K562 (cell line): ENCODE results near the gene HS3ST1. TPM values are rescaled to one million over a fixed set of nuclear protein-coding genes. Genes with fewer than 3 reads are reported as not detected.

Experiments used
- ATAC-seq: fragments of 200-7000 bp; cut with Tn5 transposase; 3 replicates; pipeline ENCODE4 v1.9.1; 2020; ENCODE audit warnings: moderate library complexity
- BruUV-seq: library from RNA; stranded (reverse); fragments of 400-500 nt; replicated peaks from 2 replicates; lab custom pipeline; 2021; lab: Mats Ljungman, UMichigan
- CTCF ChIA-PET: fragments of 300-600 bp; formaldehyde crosslinking; extraction: SDS; loops from one replicate; lab custom pipeline; 2021; ENCODE audit warnings: low intra/inter-chr PET ratio; lab: Yijun Ruan, JAX
- POLR2A ChIA-PET: fragments of 300-600, 350-650 bp; sonication (Branson Sonifier 250); formaldehyde crosslinking; extraction: SDS; loops from one replicate; lab custom pipeline; 2021; ENCODE audit warnings: antibody characterized with exemption, inconsistent platforms; lab: Yijun Ruan, JAX
- DNase-seq, 4 experiments: peaks; one replicate each; pipeline versions ENCODE4 v3.0.0 to v3.0.0-alpha.2; 2011 to 2018; ENCODE audit warnings: low spot score in 3 of 4, mixed read lengths in 3 of 4; ENCODE audit errors: extremely low read depth in 1 of 4
- FAIRE-seq: peaks from 2 replicates; lab custom pipeline; 2011; peaks lifted over from hg19 to GRCh38; lab: Jason Lieb, UNC
- H2AFZ ChIP-seq: 2 replicates; pipeline ENCODE4 v1.6.0; 2011; ENCODE audit warnings: low read depth, low read length, control low read depth, inconsistent platforms
- H3K27ac ChIP-seq: fragments of 200-600 bp; 3 replicates; pipeline ENCODE4 v1.8.0; 2011; ENCODE audit warnings: low read depth, mild to moderate bottlenecking, control low read depth, inconsistent platforms, low read length, moderate library complexity, mixed read lengths; ENCODE audit errors: extremely low read depth
- H3K27me3 ChIP-seq, 2 experiments: fragments of 300-600 bp in 1 of 2; 2 replicates in 1 of 2; 3 replicates in 1 of 2; pipeline versions ENCODE4 v1.6.0 to v1.8.0; 2011; ENCODE audit warnings: inconsistent platforms in 2 of 2, low read length in 2 of 2, mild to moderate bottlenecking in 1 of 2, mixed read lengths in 1 of 2, moderate library complexity in 1 of 2; ENCODE audit not compliant: control insufficient read depth in 2 of 2, insufficient read depth in 2 of 2
- H3K36me3 ChIP-seq: fragments of 300-600 bp; 3 replicates; pipeline ENCODE4 v1.8.0; 2011; ENCODE audit warnings: mild to moderate bottlenecking, low read length, inconsistent platforms; ENCODE audit not compliant: control insufficient read depth, insufficient read depth
- H3K4me1 ChIP-seq, 2 experiments: fragments of 200-600 bp in 1 of 2; replicated peaks in 1 of 2; 2 replicates in 1 of 2; 3 replicates in 1 of 2; pipeline versions ENCODE4 v1.5.1 to v1.8.0; 2011; ENCODE audit warnings: inconsistent platforms in 2 of 2, low read length in 2 of 2, mild to moderate bottlenecking in 1 of 2, mixed read lengths in 1 of 2, moderate library complexity in 1 of 2; ENCODE audit not compliant: control insufficient read depth in 2 of 2, insufficient read depth in 2 of 2
- H3K4me2 ChIP-seq: 2 replicates; pipeline ENCODE4 v1.6.1; 2011; ENCODE audit warnings: low read length, control low read depth, inconsistent platforms, mixed read lengths; ENCODE audit not compliant: insufficient read depth
- H3K4me3 ChIP-seq: fragments of 200-600 bp; sonication (generic), shearing (Covaris generic); 2 replicates; pipeline ENCODE4 v1.5.1; 2016; ENCODE audit warnings: control low read depth, inconsistent platforms
- H3K79me2 ChIP-seq: fragments of 200-600 bp; 3 replicates; pipeline ENCODE4 v1.8.0; 2011; ENCODE audit warnings: low read length, inconsistent platforms; ENCODE audit not compliant: control insufficient read depth, insufficient read depth
- H3K9ac ChIP-seq, 2 experiments: 2 replicates each; pipeline versions ENCODE4 v1.6.0 to v1.6.1; 2011; ENCODE audit warnings: low read depth in 2 of 2, low read length in 2 of 2, control low read depth in 1 of 2, inconsistent platforms in 1 of 2, mild to moderate bottlenecking in 1 of 2, mixed read lengths in 1 of 2; ENCODE audit not compliant: insufficient read depth in 1 of 2
- H3K9me1 ChIP-seq: one replicate; pipeline ENCODE4 v1.6.0; 2011; ENCODE audit warnings: inconsistent platforms, mild to moderate bottlenecking, low read length, moderate library complexity; ENCODE audit not compliant: control insufficient read depth, insufficient read depth
- H3K9me3 ChIP-seq: replicated peaks from 2 replicates; pipeline ENCODE4 v1.5.1; 2011; ENCODE audit warnings: low read depth, low read length, inconsistent platforms; ENCODE audit not compliant: control insufficient read depth, insufficient read depth
- H4K20me1 ChIP-seq: replicated peaks from 2 replicates; pipeline ENCODE4 v1.6.1; 2011; ENCODE audit warnings: low read length, inconsistent platforms, mixed read lengths; ENCODE audit not compliant: control insufficient read depth, insufficient read depth
- AFF1 ChIP-seq, 2 experiments: fragments of 450-650 bp; IDR thresholded peaks; 2 replicates each; pipeline ENCODE4 v1.6.1; 2018; ENCODE audit warnings: mild to moderate bottlenecking in 2 of 2, low read depth in 1 of 2; ENCODE audit not compliant: partially characterized antibody in 2 of 2
- DMBX1 ChIP-seq: fragments of 250-450 bp; sonication (Bioruptor Pico); IDR thresholded peaks from 2 replicates; pipeline ENCODE4 v1.8.0; 2022; ENCODE audit warnings: inconsistent platforms, mild to moderate bottlenecking, moderate library complexity, borderline replicate concordance
- FOXM1 ChIP-seq, 2 experiments: fragments of 450-650 bp in 1 of 2; sonication (generic) in 1 of 2; formaldehyde crosslinking in 1 of 2; IDR thresholded peaks; 2 replicates each; pipeline versions ENCODE4 v1.6.1 to v1.9.0; 2017 to 2022; ENCODE audit warnings: low read depth in 2 of 2, mild to moderate bottlenecking in 2 of 2, missing genetic modification reagents in 1 of 2, moderate library complexity in 1 of 2
- KAT8 ChIP-seq: fragments of 450-650 bp; IDR thresholded peaks from 2 replicates; pipeline ENCODE4 v1.6.1; 2016; ENCODE audit warnings: low read depth, mild to moderate bottlenecking
- NELFE ChIP-seq: IDR thresholded peaks from 2 replicates; pipeline ENCODE4 v1.6.1; 2011; ENCODE audit warnings: mild to moderate bottlenecking; ENCODE audit not compliant: insufficient read depth, insufficient read length
- SETDB1 ChIP-seq: IDR thresholded peaks from one replicate; pipeline ENCODE4 v1.6.1; 2012; ENCODE audit warnings: low read length, control low read depth, inconsistent platforms
- SNRNP70 ChIP-seq: fragments of 200-400 bp; formaldehyde crosslinking; optimal IDR thresholded peaks from 2 replicates; pipeline ENCODE3; 2017; ENCODE audit warnings: low read depth, low read length
- TRIM24 ChIP-seq, 2 experiments: fragments of 450-650 bp; IDR thresholded peaks; 2 replicates each; pipeline ENCODE4 v1.6.1; 2016
- ZNF280B ChIP-seq: fragments of 250-450 bp; sonication (Bioruptor Pico); IDR thresholded peaks from 2 replicates; pipeline ENCODE4 v1.5.1; 2021; ENCODE audit warnings: mild to moderate bottlenecking
- ZNF589 ChIP-seq: fragments of 200-800 bp; sonication (Bioruptor generic); IDR thresholded peaks from 2 replicates; pipeline ENCODE4 v1.6.1; 2016; ENCODE audit warnings: low read depth, missing genetic modification characterization, missing compliant biosample characterization
- WGBS: fragments of 100-300 bp; shearing (Covaris generic); methylation state at CpG from one replicate; pipeline ENCODE4 v1.1.6; 2016; ENCODE audit warnings: low coverage, mixed read lengths; ENCODE audit not compliant: insufficient coverage; ENCODE audit errors: missing lambda C conversion rate; 5-methylcytosine and 5-hydroxymethylcytosine counted together
- in situ Hi-C: fragments of 300-500 bp; cut with MboI; formaldehyde crosslinking; loops from 4 replicates; pipeline ENCODE4 v1.15.0; 2018; ENCODE audit warnings: inconsistent platforms, mixed read lengths
- intact Hi-C: fragments of 100-400 bp; cut with micrococcal nuclease; formaldehyde crosslinking; loops from 2 replicates; pipeline ENCODE4 v1.14.2; 2022
- polyA plus RNA-seq, 8 experiments: library from polyadenylated mRNA; depleted of rRNA in 4 of 8; stranded (reverse) in 5 of 8; unstranded in 3 of 8; fragments of >200 nt; fragmentation: Nextera tagmentation in 2 of 8; fragmentation: Illumina TruSeq in 1 of 8; extraction: Ambion mirVana in 2 of 8; extraction: Trizol in 1 of 8; gene quantifications; 2 replicates each; pipeline versions ENCODE4 v1.2.1 to v1.2.3, GENCODE V29; 2011 to 2014; ENCODE audit warnings: inconsistent platforms in 1 of 8, missing spikeins in 1 of 8
- total RNA-seq, 7 experiments: library from RNA; depleted of rRNA in 6 of 7; stranded (reverse); fragments of >200 nt in 6 of 7; fragmentation: Illumina TruSeq in 2 of 7; extraction: Trizol in 2 of 7; gene quantifications; 2 replicates each; pipeline versions ENCODE4 v1.2.1 to v1.2.3, GENCODE V29; 2011 to 2021; ENCODE audit warnings: low replicate concordance in 1 of 7

HS3ST1 gene
- total and polyA plus RNA-seq, 9 of the 15 experiments (the other 6 are each of a cell fraction or from before 2014, with no cell fraction given): 0.02 TPM; not detected in 8

- no peak overlapping the region for H2AFZ ChIP-seq
- no peaks in the 10 kb centered on the region for H3K27me3 ChIP-seq
- in situ Hi-C loops (no loop called here), intact Hi-C loops (no loop called here)
- DNase-seq: no peak
- H3K9ac ChIP-seq: no peak overlapping the region
- CTCF ChIA-PET: no interaction called here
- H3K36me3 ChIP-seq: no peaks in the 10 kb centered on the region
- no TSS peak for BruUV-seq
- FAIRE-seq: no peak
- no peaks in the 10 kb centered on the region for H3K4me1 ChIP-seq
- TF ChIP-seq NELFE (no peak), TRIM24 (IDR thresholded peaks at IDR 0.05) (no peak), KAT8 (no peak), SNRNP70 (no peak)
- TF ChIP-seq, all 486 proteins: peak for 0
- 0% methylated on average over 4 of the region's 4 CpGs for WGBS
- Histone ChIP-seq H3K4me3 (no peak overlapping the region), H3K79me2 (no peaks in the 10 kb centered on the region), H3K27ac (no peak overlapping the region), H4K20me1 (no peaks in the 10 kb centered on the region), H3K9me1 (no peaks in the 10 kb centered on the region), H3K9me3 (no peaks in the 10 kb centered on the region), H3K4me2 (no peak overlapping the region)
- POLR2A ChIA-PET: no interaction called here
- no peak for ATAC-seq
These were observed 52.1 kb downstream of the HS3ST1 start for GRCh38 chr4:11376571-11376970.

GRCh38 chr4:11376146-11376545, 52.5 kb downstream of the HS3ST1 start:
- H3K9me1 ChIP-seq: no peaks in the 10 kb centered on the region
- no TSS peak for BruUV-seq
- TF ChIP-seq FOXM1 (IDR thresholded peaks at IDR 0.05; ENCODE audit: low read depth) (no peak), FOXM1 (CRISPR knock-in tag; IDR thresholded peaks at IDR 0.05; ENCODE audit: low read depth) (no peak), ZNF280B (CRISPR knock-in tag) (no peak), ZNF589 (CRISPR knock-in tag) (no peak), AFF1 (IDR thresholded peaks at IDR 0.05; ENCODE audit: low read depth in 1 of 2, partially characterized antibody in 2 of 2) (no peak), DMBX1 (CRISPR knock-in tag) (no peak), SETDB1 (no peak)

More at GRCh38 chr4:11376146-11376545, 52.5 kb downstream of the HS3ST1 start:
- no peaks in the 10 kb centered on the region for H3K36me3 ChIP-seq
- in situ Hi-C loops: no loop called here
- no peak overlapping the region for H3K4me3 ChIP-seq
- H3K4me2 ChIP-seq: no peak overlapping the region
- intact Hi-C loops: no loop called here
- no peak overlapping the region for H3K9ac ChIP-seq
- POLR2A ChIA-PET: no interaction called here
- 0% methylated on average over 7 of the region's 7 CpGs for WGBS
- no peak overlapping the region for H2AFZ ChIP-seq
- no peak overlapping the region for H3K27ac ChIP-seq
- H3K79me2 ChIP-seq: no peaks in the 10 kb centered on the region
- no peaks in the 10 kb centered on the region for H3K27me3 ChIP-seq
- FAIRE-seq (no peak), ATAC-seq (no peak), DNase-seq (no peak)
- H3K9me3 ChIP-seq: no peaks in the 10 kb centered on the region
- H3K4me1 ChIP-seq: no peaks in the 10 kb centered on the region
- H4K20me1 ChIP-seq: no peaks in the 10 kb centered on the region
- CTCF ChIA-PET: no interaction called here
